ENCODE results near the gene JAKMIP1. TPM values are rescaled to one million over a fixed set of nuclear protein-coding genes. Genes with fewer than 3 reads are reported as not detected.

Gene JAKMIP1
- total RNA-seq, 1 donor from 2014 or later: not detected

- no peak for TF ChIP-seq CTCF (IDR thresholded peaks at IDR 0.05; ENCODE audit: insufficient read depth, low read length, poor library complexity, severe bottlenecking)
- H3K4me3 ChIP-seq (ENCODE audit: low read depth, low read length): no peak overlapping the region
- H3K36me3 ChIP-seq (ENCODE audit: control insufficient read depth, insufficient read depth, low read length): no peaks in the 10 kb centered on the region
- H3K27me3 ChIP-seq (ENCODE audit: control insufficient read depth, insufficient read depth, low read length): no peaks in the 10 kb centered on the region
- DNase-seq (ENCODE audit: low read depth): no peak
Observed at GRCh38 chr4:6056976-6057766, 143.2 kb downstream of the JAKMIP1 start.

GRCh38 chr4:6055436-6055835, 144.9 kb downstream of the JAKMIP1 start:
- no peaks in the 10 kb centered on the region for H3K27me3 ChIP-seq (ENCODE audit: control insufficient read depth, insufficient read depth, low read length)

GRCh38 chr4:6055030-6055429, 145.3 kb downstream of the JAKMIP1 start:
- no peak for DNase-seq (ENCODE audit: low read depth)
- no peak for TF ChIP-seq CTCF (IDR thresholded peaks at IDR 0.05; ENCODE audit: insufficient read depth, low read length, poor library complexity, severe bottlenecking)
- Histone ChIP-seq H3K27me3 (ENCODE audit: control insufficient read depth, insufficient read depth, low read length) (no peaks in the 10 kb centered on the region), H3K36me3 (ENCODE audit: control insufficient read depth, insufficient read depth, low read length) (no peaks in the 10 kb centered on the region), H3K4me3 (ENCODE audit: low read depth, low read length) (no peak overlapping the region)

More at GRCh38 chr4:6055436-6055835, 144.9 kb downstream of the JAKMIP1 start:
- TF ChIP-seq CTCF (IDR thresholded peaks at IDR 0.05; ENCODE audit: insufficient read depth, low read length, poor library complexity, severe bottlenecking): no peak
- H3K36me3 ChIP-seq (ENCODE audit: control insufficient read depth, insufficient read depth, low read length): no peaks in the 10 kb centered on the region
- H3K4me3 ChIP-seq (ENCODE audit: low read depth, low read length): no peak overlapping the region
- no peak for DNase-seq (ENCODE audit: low read depth)

- Histone ChIP-seq H3K27me3 (ENCODE audit: control insufficient read depth, insufficient read depth, low read length) (no peaks in the 10 kb centered on the region), H3K36me3 (ENCODE audit: control insufficient read depth, insufficient read depth, low read length) (no peaks in the 10 kb centered on the region), H3K4me3 (ENCODE audit: low read depth, low read length) (no peak overlapping the region)
- no peak for DNase-seq (ENCODE audit: low read depth)
- TF ChIP-seq CTCF (IDR thresholded peaks at IDR 0.05; ENCODE audit: insufficient read depth, low read length, poor library complexity, severe bottlenecking): no peak
Observed at GRCh38 chr4:6054162-6054922, 146.0 kb downstream of the JAKMIP1 start.

GRCh38 chr4:6052679-6053078, 147.7 kb downstream of the JAKMIP1 start:
- Histone ChIP-seq H3K4me3 (ENCODE audit: low read depth, low read length) (no peak overlapping the region), H3K36me3 (ENCODE audit: control insufficient read depth, insufficient read depth, low read length) (no peaks in the 10 kb centered on the region), H3K27me3 (ENCODE audit: control insufficient read depth, insufficient read depth, low read length) (no peaks in the 10 kb centered on the region)
- DNase-seq (ENCODE audit: low read depth): no peak
- no peak for TF ChIP-seq CTCF (IDR thresholded peaks at IDR 0.05; ENCODE audit: insufficient read depth, low read length, poor library complexity, severe bottlenecking)

All from kidney epithelial cell (primary cell).